HG03175 (cell line): ENCODE measurements around the gene RNF4.
"Not testable (repeated sequence)": the region's sequence is repeated elsewhere in the genome, so short reads cannot be mapped to it uniquely, and the experiment has no call there.

Experiments
- ATAC-seq: cut with Tn5 transposase; IDR thresholded peaks from one replicate; pipeline ENCODE4 v1.9.1; 2021; ENCODE audit warnings: mild to moderate bottlenecking, moderate library complexity; ENCODE audit not compliant: unreplicated experiment

The RNF4 gene

DNA sequence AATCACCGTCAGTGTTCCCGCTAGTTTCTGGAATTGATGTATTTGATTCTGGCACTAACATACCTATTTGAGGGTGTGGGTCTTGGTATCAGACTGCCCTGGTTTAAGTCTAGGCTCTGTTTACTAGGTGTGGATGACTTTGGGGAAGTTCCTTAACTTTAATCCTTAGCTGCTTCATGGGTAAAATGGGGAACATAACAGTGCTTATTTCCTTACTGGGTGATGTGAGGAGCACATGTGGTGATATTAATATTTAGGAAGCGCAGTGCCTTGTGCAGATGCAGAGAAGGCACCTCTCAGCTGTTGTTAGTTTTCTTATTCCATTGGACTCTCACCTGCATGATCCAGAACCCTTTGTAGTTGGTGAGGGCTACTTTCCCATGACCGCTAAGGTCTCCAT is 17.1 kb downstream of the RNF4 start:
- no peak for ATAC-seq

DNA sequence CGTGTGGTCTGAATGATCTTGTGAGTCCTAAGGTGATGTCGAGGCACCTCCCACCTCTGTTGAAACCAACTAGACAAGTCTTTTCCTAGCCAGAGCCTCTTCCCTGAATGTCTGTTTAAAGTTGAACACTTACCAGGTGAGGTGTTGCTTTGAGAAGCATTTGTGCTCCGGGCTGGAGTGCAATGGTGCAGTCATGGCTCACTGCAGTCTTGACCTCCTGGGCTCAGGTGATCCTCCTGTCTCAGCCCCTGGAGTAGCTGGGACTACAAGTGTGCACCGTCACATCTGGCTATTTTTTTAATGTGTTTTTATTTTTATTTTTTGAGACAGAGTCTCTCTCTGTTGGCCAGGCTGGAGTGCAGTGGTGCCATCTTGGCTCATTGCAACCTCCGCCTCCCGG is 18.1 kb downstream of the RNF4 start:
- ATAC-seq: no peak

GRCh38 chr4:2487632-2488031 is 18.7 kb downstream of the RNF4 start:
- no peak for ATAC-seq

DNA sequence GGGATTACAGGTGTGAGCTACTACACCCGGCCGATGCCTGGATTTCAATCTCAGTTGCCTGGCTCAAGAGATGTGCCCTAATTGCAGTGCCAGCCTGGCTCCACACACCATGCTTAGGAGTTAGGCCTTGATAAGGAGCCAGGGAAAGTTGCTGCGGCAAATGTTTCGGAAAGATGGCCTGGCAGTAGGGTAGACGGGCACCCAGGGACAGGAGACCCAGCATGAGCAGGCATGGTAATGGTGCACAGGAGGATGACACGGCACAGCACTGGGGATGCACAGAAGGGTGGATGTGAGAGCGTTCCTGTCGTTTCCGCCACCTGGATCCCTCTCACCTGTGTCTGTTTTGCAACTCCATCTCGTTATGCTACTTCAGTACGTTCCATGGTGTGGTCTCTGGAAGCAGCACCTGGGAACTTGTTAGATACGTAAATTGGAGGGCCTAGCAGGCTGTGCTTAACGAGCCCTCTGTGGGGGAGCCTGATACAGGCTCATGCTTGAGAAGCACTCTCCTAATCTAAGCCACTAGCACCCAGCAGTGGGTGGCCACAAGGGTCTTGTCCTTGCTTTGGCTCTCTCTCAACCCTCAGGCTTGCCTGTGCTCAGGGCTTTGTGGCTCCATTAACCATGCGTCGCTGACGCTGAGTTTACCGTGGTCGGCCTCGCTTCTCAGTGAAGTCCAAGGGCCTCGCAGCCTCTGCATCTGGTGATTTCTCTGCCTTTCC is 20.3 kb downstream of the RNF4 start:
- ATAC-seq: no peak

DNA sequence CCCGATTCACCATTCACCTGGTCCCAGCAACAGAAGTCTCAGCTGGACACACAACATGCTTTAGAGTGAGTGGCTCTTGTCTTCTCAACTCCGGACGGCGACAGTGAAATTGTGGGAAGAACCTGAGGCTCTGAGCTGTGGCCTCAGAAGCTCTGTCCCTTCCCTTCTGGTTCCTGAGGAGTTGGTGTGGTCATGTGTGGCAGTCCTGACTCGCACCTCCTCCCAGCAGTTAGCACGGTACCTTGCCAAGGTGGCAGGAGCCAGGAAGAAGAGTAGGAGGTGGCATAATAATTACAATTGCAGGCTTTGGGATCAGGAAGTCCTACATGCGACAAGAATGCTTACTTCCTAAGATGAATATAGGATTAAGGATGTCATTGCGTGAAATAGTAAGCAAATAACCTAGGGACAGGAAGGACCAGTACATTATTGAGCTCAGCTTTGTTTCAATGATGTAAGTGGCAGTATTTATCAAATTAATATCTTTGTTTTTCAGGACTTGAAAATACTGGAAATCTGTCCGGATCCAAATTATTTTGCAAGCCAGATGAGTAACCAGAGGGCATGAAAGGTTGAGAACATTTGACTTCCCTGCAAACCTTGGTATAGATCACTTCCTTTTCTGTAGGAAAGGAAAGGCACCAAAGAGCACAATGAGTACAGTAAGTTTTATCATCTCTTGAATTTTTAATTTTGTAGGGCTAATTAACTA is 21.1 kb downstream of the RNF4 start:
- no peak for ATAC-seq

- ATAC-seq: no peak
These were observed 24.1 kb downstream of the RNF4 start for GRCh38 chr4:2492970-2493369.

- no peak for ATAC-seq
These were observed 26.1 kb downstream of the RNF4 start for GRCh38 chr4:2494992-2495391.

DNA sequence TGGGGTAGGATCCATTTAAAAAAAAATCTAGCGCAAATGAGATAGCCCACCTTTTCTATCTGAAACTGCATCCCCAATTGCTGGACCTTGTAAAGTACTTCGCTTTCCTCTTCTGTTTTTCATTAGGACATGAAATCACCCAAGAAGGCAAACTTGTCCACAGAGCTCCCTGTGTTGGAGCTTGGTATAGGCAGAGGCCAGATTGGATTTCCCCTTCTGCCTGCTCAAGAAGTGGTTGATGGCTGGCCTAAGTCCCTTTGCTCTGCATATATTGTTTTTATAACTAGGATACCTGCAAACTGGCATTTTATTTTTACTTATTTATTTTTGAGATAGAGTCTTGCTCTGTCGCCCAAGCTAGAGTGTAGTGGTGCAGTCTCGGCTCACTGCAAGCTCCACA is 28.4 kb downstream of the RNF4 start:
- no peak for ATAC-seq

GRCh38 chr4:2497931-2498330 is 29.0 kb downstream of the RNF4 start:
- peak; percentile 99 for ATAC-seq

GRCh38 chr4:2500547-2500946 is 31.6 kb downstream of the RNF4 start:
- ATAC-seq: no peak

- ATAC-seq: no peak
These were observed 32.2 kb downstream of the RNF4 start for GRCh38 chr4:2501034-2501594.

- ATAC-seq: no peak
These were observed 34.9 kb downstream of the RNF4 start for GRCh38 chr4:2503809-2504208.

- ATAC-seq: no peak
These were observed 38.4 kb downstream of the RNF4 start for GRCh38 chr4:2507259-2507658.

DNA sequence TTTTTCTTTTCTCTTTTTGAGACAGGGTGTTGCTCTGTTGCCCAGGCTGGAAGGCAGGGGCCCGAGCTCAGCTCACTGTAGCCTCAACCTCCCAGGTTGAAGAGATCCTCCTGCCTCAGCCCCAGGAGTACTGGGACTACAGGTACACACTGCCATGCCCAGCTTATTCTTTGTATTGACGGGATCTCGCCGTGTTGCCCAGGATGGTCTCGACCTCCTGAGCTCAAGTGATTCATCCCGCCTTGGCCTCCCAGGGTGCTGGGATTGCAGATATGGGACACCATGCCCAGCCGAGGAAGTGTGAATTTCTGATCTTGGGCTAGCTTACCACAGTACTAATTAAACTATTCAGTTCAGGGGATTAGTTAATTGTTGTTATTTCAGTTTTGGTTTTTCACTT is 38.9 kb downstream of the RNF4 start:
- no peak for ATAC-seq

DNA sequence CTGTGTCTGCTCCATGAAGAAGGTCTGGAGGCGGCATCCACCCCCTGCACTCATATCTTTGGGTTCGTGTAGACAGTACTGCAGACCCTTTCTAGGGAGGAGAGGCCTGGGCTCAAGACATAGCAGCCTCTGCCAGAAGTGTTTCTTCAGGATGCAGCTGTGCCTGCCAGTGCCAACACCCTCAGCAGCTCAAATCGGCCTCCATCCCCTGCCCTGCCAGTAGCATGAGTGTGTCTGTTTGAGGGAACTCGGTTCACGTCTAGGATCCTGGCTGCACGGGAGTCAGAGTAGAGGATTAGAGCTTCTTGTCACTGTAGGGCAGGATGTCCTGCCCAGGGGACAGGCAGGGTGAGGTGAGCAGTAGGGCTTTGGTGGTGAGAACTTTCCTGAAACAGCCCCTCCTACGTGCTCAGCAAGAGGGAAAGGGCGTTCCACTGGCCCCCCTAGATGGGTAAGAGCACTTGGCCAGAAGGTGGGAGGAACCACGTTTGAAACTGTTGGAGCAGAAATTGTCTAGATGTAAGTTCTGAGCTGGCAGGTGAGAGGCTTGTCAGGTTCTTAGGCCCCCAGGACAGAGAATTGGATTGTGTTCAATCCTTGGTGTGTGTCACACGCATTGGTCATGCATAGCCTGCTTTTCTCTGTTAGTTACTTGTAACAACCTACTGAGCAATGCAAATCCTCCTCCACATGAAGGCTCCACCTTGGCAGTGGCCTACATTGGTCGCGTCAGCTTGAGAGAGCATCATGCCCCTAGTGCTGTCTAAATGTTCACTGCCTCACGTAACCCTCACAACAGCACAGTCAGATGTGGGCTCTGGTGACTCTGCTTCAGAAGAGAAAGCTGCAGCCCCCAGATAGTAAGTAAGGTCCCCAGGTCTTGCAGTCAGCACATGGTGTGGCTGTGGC is 41.7 kb downstream of the RNF4 start:
- ATAC-seq: no peak

DNA sequence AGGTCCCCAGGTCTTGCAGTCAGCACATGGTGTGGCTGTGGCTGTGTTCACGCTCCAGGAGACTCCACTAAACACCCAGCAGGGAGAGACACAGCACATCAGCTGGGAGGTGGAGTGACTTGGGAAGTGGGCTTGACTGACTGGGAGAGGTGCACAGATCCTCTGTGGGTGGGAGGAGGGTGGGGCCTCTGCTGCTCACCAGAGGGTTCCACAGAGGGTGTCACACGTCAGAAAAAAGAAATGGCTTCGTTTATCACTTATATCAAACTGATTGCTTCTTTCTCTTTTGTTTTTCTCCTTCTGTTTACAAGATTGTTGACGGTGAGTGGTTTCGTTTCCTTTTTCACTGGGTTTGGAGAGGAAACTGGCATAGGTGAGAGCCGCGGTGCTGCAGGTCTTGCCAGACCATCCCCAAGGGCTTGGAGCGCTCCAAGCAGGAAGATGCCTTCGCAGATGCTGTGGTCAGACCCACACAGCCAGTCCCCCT is 42.8 kb downstream of the RNF4 start:
- peak; percentile 51 for ATAC-seq

GRCh38 chr4:2512396-2513135 is 43.7 kb downstream of the RNF4 start:
- ATAC-seq: no peak

- not testable (repeated sequence) for ATAC-seq
These were observed 45.3 kb downstream of the RNF4 start for GRCh38 chr4:2514193-2514592.

- not testable (repeated sequence) for ATAC-seq
These were observed 46.0 kb downstream of the RNF4 start for GRCh38 chr4:2514944-2515343.

GRCh38 chr4:2515830-2516550 is 47.1 kb downstream of the RNF4 start:
- no peak for ATAC-seq
